WTC11 (cell line): Measurements from ENCODE around the gene NSUN3. TPM values are rescaled to one million over a fixed set of nuclear protein-coding genes. Genes with fewer than 3 reads are reported as not detected.

Source experiments
- ATAC-seq: fragments of 200-7000 bp; cut with Tn5 transposase; 2 replicates; pipeline ENCODE4 v1.10.0; 2021; ENCODE audit warnings: mild to moderate bottlenecking, moderate library complexity
- CTCF ChIA-PET: fragments of 300-600 bp; sonication (Branson Sonifier 250); formaldehyde crosslinking; loops from one replicate; lab custom pipeline; 2021; ENCODE audit warnings: antibody characterized with exemption; lab: Charles Lee
- POLR2A ChIA-PET: fragments of 350-600 bp; sonication (Branson Sonifier 250); formaldehyde crosslinking; loops from one replicate; lab custom pipeline; 2021; ENCODE audit warnings: antibody characterized with exemption; lab: Charles Lee
- DNase-seq: peaks from one replicate; pipeline ENCODE4 v3.0.0; 2021; ENCODE audit warnings: low spot score
- H3K27ac Mint-ChIP-seq: 2 replicates; pipeline ENCODE4 v1.8.0; 2021; ENCODE audit warnings: mixed read lengths
- H3K27me3 Mint-ChIP-seq: 2 replicates; pipeline ENCODE4 v1.8.0; 2021; ENCODE audit warnings: low read depth, mild to moderate bottlenecking, moderate library complexity, mixed read lengths
- H3K36me3 Mint-ChIP-seq: 2 replicates; pipeline ENCODE4 v1.8.0; 2021; ENCODE audit warnings: mixed read lengths
- H3K4me1 Mint-ChIP-seq: 2 replicates; pipeline ENCODE4 v1.8.0; 2022; ENCODE audit warnings: mixed read lengths
- H3K4me3 Mint-ChIP-seq: 2 replicates; pipeline ENCODE4 v1.8.0; 2021; ENCODE audit warnings: mild to moderate bottlenecking, moderate library complexity, mixed read lengths
- H3K9me3 Mint-ChIP-seq: 2 replicates; pipeline ENCODE4 v1.8.0; 2021; ENCODE audit warnings: mixed read lengths
- AFF4 ChIP-seq: sonication (generic); formaldehyde crosslinking; IDR thresholded peaks from 2 replicates; pipeline ENCODE4 v1.8.1; 2023; ENCODE audit warnings: mild to moderate bottlenecking, missing genetic modification reagents, borderline replicate concordance
- ARID4B ChIP-seq: sonication (generic); formaldehyde crosslinking; IDR thresholded peaks from 2 replicates; pipeline ENCODE4 v1.8.0; 2023; ENCODE audit warnings: missing genetic modification reagents, mild to moderate bottlenecking, borderline replicate concordance
- ATF2 ChIP-seq: sonication (generic); formaldehyde crosslinking; IDR thresholded peaks from 2 replicates; pipeline ENCODE4 v1.8.1; 2022; ENCODE audit warnings: low read depth, missing genetic modification reagents, borderline replicate concordance
- E2F5 ChIP-seq: sonication (generic); formaldehyde crosslinking; IDR thresholded peaks from 2 replicates; pipeline ENCODE4 v1.8.1; 2022; ENCODE audit warnings: mild to moderate bottlenecking, moderate library complexity, missing genetic modification reagents
- FOXK1 ChIP-seq: sonication (generic); formaldehyde crosslinking; IDR thresholded peaks from 2 replicates; pipeline ENCODE4 v1.8.0; 2022; ENCODE audit warnings: mild to moderate bottlenecking, moderate library complexity, missing genetic modification reagents
- FOXP1 ChIP-seq: sonication (generic); formaldehyde crosslinking; IDR thresholded peaks from 2 replicates; pipeline ENCODE4 v1.8.0; 2022; ENCODE audit warnings: missing genetic modification reagents, mild to moderate bottlenecking, moderate library complexity, borderline replicate concordance
- FOXP4 ChIP-seq: sonication (generic); formaldehyde crosslinking; IDR thresholded peaks from 2 replicates; pipeline ENCODE4 v1.8.0; 2022; ENCODE audit warnings: mild to moderate bottlenecking, missing genetic modification reagents
- JUN ChIP-seq: sonication (generic); formaldehyde crosslinking; IDR thresholded peaks from 2 replicates; pipeline ENCODE4 v1.8.0; 2023; ENCODE audit warnings: mild to moderate bottlenecking, missing genetic modification reagents
- RELA ChIP-seq: sonication (generic); formaldehyde crosslinking; IDR thresholded peaks from 2 replicates; pipeline ENCODE4 v1.8.1; 2022; ENCODE audit warnings: missing genetic modification reagents, mild to moderate bottlenecking, borderline replicate concordance
- STAT6 ChIP-seq: sonication (generic); formaldehyde crosslinking; conservative IDR thresholded peaks from 2 replicates; pipeline ENCODE4 v1.8.1; 2023; ENCODE audit warnings: mild to moderate bottlenecking, low read depth, missing genetic modification reagents, moderate library complexity
- TCF7 ChIP-seq: sonication (generic); formaldehyde crosslinking; IDR thresholded peaks from 2 replicates; pipeline ENCODE4 v1.8.0; 2022; ENCODE audit warnings: mild to moderate bottlenecking, low read depth, missing genetic modification reagents, moderate library complexity
- TEAD1 ChIP-seq: sonication (generic); formaldehyde crosslinking; IDR thresholded peaks from 2 replicates; pipeline ENCODE4 v1.8.0; 2022; ENCODE audit warnings: mild to moderate bottlenecking, missing genetic modification reagents
- TP53 ChIP-seq: sonication (generic); formaldehyde crosslinking; IDR thresholded peaks from 2 replicates; pipeline ENCODE4 v1.8.1; 2023; ENCODE audit warnings: mild to moderate bottlenecking, missing genetic modification reagents
- USF2 ChIP-seq: sonication (generic); formaldehyde crosslinking; IDR thresholded peaks from 2 replicates; pipeline ENCODE4 v1.8.1; 2023; ENCODE audit warnings: mild to moderate bottlenecking, missing genetic modification reagents, moderate library complexity
- ZNF232 ChIP-seq: sonication (generic); formaldehyde crosslinking; IDR thresholded peaks from 2 replicates; pipeline ENCODE4 v1.8.0; 2022; ENCODE audit warnings: mild to moderate bottlenecking, missing genetic modification reagents
- ZNF317 ChIP-seq: sonication (generic); formaldehyde crosslinking; IDR thresholded peaks from 2 replicates; pipeline ENCODE4 v1.8.1; 2023; ENCODE audit warnings: low read depth, mild to moderate bottlenecking, moderate library complexity, missing genetic modification reagents, borderline replicate concordance
- ZNF423 ChIP-seq: fragments of 250-450 bp; sonication (Bioruptor Pico); IDR thresholded peaks from 2 replicates; pipeline ENCODE4 v2.1.2; 2022; ENCODE audit warnings: mild to moderate bottlenecking, moderate library complexity
- ZNF671 ChIP-seq: fragments of 250-450 bp; sonication (Bioruptor Pico); IDR thresholded peaks from 2 replicates; pipeline ENCODE4 v1.8.0; 2021; ENCODE audit warnings: mild to moderate bottlenecking
- total RNA-seq: library from RNA; stranded (reverse); gene quantifications from 3 replicates; pipeline ENCODE4 v1.2.3, GENCODE V29; 2021

Gene NSUN3
- total RNA-seq, 1 experiment from 2014 or later = 8.2 TPM

GRCh38 chr3:94095111-94095510 lies 32.2 kb downstream of the NSUN3 start:
- H3K36me3 Mint-ChIP-seq = peaks cover 6% of the 10 kb centered on the region; the same call in 1 of the 2 replicates
- TF ChIP-seq E2F5 (CRISPR knock-in tag) = no peak
- TF ChIP-seq TP53 (CRISPR knock-in tag) = no peak
- no peak for TF ChIP-seq ATF2 (CRISPR knock-in tag)
- TF ChIP-seq ZNF423 = no peak
- TF ChIP-seq ARID4B = no peak
- no peak for TF ChIP-seq ZNF232 (CRISPR knock-in tag)
- TF ChIP-seq ZNF671 = no peak
- TF ChIP-seq FOXP1 (CRISPR knock-in tag) = no peak
- TF ChIP-seq AFF4 (CRISPR knock-in tag) = no peak
- no peak for TF ChIP-seq USF2 (CRISPR knock-in tag)
- no peak for TF ChIP-seq JUN
- no peak for TF ChIP-seq RELA (CRISPR knock-in tag)
- no peak for TF ChIP-seq TCF7 (CRISPR knock-in tag)
- no peak for TF ChIP-seq FOXK1 (CRISPR knock-in tag)
- TF ChIP-seq, all 79 proteins: peak for 0
- CTCF ChIA-PET = no interaction called here
- Mint-ChIP-seq H3K4me1 (no peaks in the 10 kb centered on the region), H3K27me3 (no peaks in the 10 kb centered on the region), H3K27ac (no peak overlapping the region), H3K9me3 (no peaks in the 10 kb centered on the region), H3K4me3 (no peak overlapping the region)
- POLR2A ChIA-PET = no interaction called here
- no peak for DNase-seq
- ATAC-seq = no peak

GRCh38 chr3:94098452-94098851 lies 35.6 kb downstream of the NSUN3 start:
- peaks cover 6% of the 10 kb centered on the region; the same call in 1 of the 2 replicates for H3K36me3 Mint-ChIP-seq
- DNase-seq (no peak), ATAC-seq (no peak)
- ChIA-PET POLR2A (no interaction called here), CTCF (interaction anchor here (0.8 kb wide), 1 partner anchor 29 kb away, joined by 3 read pairs; no protein-coding TSS in a partner anchor)
- no peaks in the 10 kb centered on the region for H3K9me3 Mint-ChIP-seq
- no peak overlapping the region for H3K4me3 Mint-ChIP-seq
- no peak overlapping the region for H3K27ac Mint-ChIP-seq
- H3K27me3 Mint-ChIP-seq = no peaks in the 10 kb centered on the region
- H3K4me1 Mint-ChIP-seq = no peaks in the 10 kb centered on the region
- TF ChIP-seq USF2 (CRISPR knock-in tag) = no peak
- TF ChIP-seq FOXP4 (CRISPR knock-in tag) = no peak
- no peak for TF ChIP-seq TEAD1 (CRISPR knock-in tag)
- no peak for TF ChIP-seq ZNF317 (CRISPR knock-in tag)
- TF ChIP-seq STAT6 = no peak
- no peak for TF ChIP-seq TCF7 (CRISPR knock-in tag)
